ENCODE results near the gene KCNA1.

DNA sequence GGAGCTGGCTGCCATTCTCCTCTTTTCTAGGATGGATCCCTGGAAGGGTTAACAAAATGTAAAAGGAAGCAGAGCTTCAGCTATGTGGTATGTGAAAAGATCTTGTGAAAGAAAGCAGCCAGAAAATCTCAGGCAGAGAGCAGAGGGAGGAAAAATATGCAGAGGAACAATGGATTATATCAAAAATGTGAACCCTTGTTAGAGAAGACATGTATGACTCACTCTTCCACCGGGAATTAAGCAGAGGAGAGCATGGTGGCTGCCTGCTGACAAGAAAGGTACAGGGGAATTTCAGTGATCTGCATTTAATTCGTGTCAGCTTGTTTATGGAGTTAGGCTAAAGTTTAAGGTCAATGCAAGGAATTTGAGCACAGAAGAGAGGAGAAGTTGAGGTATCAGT is 46.3 kb downstream of the KCNA1 start:
- TF ChIP-seq, protein P1, sequence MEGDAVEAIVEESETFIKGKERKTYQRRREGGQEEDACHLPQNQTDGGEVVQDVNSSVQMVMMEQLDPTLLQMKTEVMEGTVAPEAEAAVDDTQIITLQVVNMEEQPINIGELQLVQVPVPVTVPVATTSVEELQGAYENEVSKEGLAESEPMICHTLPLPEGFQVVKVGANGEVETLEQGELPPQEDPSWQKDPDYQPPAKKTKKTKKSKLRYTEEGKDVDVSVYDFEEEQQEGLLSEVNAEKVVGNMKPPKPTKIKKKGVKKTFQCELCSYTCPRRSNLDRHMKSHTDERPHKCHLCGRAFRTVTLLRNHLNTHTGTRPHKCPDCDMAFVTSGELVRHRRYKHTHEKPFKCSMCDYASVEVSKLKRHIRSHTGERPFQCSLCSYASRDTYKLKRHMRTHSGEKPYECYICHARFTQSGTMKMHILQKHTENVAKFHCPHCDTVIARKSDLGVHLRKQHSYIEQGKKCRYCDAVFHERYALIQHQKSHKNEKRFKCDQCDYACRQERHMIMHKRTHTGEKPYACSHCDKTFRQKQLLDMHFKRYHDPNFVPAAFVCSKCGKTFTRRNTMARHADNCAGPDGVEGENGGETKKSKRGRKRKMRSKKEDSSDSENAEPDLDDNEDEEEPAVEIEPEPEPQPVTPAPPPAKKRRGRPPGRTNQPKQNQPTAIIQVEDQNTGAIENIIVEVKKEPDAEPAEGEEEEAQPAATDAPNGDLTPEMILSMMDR (IDR thresholded peaks at IDR 0.05; ENCODE audit: low read length) = no peak
- TF ChIP-seq EZH2phosphoT487 (IDR thresholded peaks at IDR 0.05; ENCODE audit: low read length) = no peak
